HCT116 (cell line): ENCODE results near the gene PRMT7. TPM values are rescaled to one million over a fixed set of nuclear protein-coding genes. Genes with fewer than 3 reads are reported as not detected.

ENCODE experiments used
- ATAC-seq: fragments of 200-7000 bp; cut with Tn5 transposase; 2 replicates; pipeline ENCODE4 v1.9.1; 2020; ENCODE audit warnings: mild to moderate bottlenecking, moderate library complexity
- BruUV-seq: library from RNA; stranded (reverse); fragments of 400-500 nt; replicated peaks from 2 replicates; lab custom pipeline; 2021; lab: Mats Ljungman, UMichigan
- CTCF ChIA-PET: fragments of 300-600 bp; sonication (Branson Sonifier 250); formaldehyde crosslinking; loops from one replicate; lab custom pipeline; 2021; ENCODE audit warnings: antibody characterized with exemption; lab: Charles Lee
- POLR2A ChIA-PET: fragments of 300-600, 350-600 bp; sonication (Branson Sonifier 250); formaldehyde crosslinking; loops from one replicate; lab custom pipeline; 2021; ENCODE audit warnings: antibody characterized with exemption; lab: Charles Lee
- RAD21 ChIA-PET, 2 experiments: fragments of 300-600 bp; sonication (Branson Sonifier 250); formaldehyde crosslinking; loops; one replicate each; lab custom pipeline; 2023; ENCODE audit warnings: low total read pairs in 2 of 2; ENCODE audit not compliant: uncharacterized antibody in 2 of 2, unreplicated experiment in 2 of 2, low non-redundant PET in 1 of 2; lab: Charles Lee
- DNase-seq: peaks from one replicate; pipeline ENCODE4 v3.0.0-alpha.2; 2010; ENCODE audit warnings: low read depth, low spot score
- H2AFZ ChIP-seq: fragments of 200-600 bp; shearing (Covaris generic), sonication (generic); 2 replicates; pipeline ENCODE4 v1.6.1; 2017; ENCODE audit warnings: low read depth, mixed run types, mixed read lengths, antibody characterized with exemption, low read length; ENCODE audit not compliant: poor library complexity, severe bottlenecking
- H3K27ac ChIP-seq: 2 replicates; pipeline ENCODE4 v1.5.1; 2012; ENCODE audit warnings: low read depth, low read length
- H3K27me3 ChIP-seq: fragments of 200-600 bp; sonication (generic); 2 replicates; pipeline ENCODE4 v1.6.1; 2016; ENCODE audit warnings: mixed run types, low read length, mixed read lengths; ENCODE audit not compliant: insufficient read depth
- H3K36me3 ChIP-seq, 2 experiments: fragments of 200-500 bp in 1 of 2; fragments of 200-600 bp in 1 of 2; sonication (Bioruptor generic) in 1 of 2; sonication (generic) in 1 of 2; 2 replicates each; pipeline versions ENCODE4 v1.5.1 to v1.6.1; 2014 to 2016; ENCODE audit warnings: low read length in 2 of 2, inconsistent platforms in 1 of 2, mixed read lengths in 1 of 2, mixed run types in 1 of 2; ENCODE audit not compliant: insufficient read depth in 2 of 2, control insufficient read depth in 1 of 2
- H3K4me1 ChIP-seq, 2 experiments: fragments of 200-600 bp in 1 of 2; sonication (generic) in 1 of 2; 2 replicates each; pipeline versions ENCODE4 v1.5.1 to v1.6.1; 2012 to 2017; ENCODE audit warnings: low read length in 2 of 2, inconsistent platforms in 1 of 2, mild to moderate bottlenecking in 1 of 2, mixed read lengths in 1 of 2, mixed run types in 1 of 2, moderate library complexity in 1 of 2; ENCODE audit not compliant: insufficient read depth in 2 of 2, control insufficient read depth in 1 of 2
- H3K4me2 ChIP-seq: fragments of 200-600 bp; sonication (generic); 2 replicates; pipeline ENCODE4 v1.6.1; 2017; ENCODE audit warnings: mixed run types, low read length, mixed read lengths
- H3K4me3 ChIP-seq, 2 experiments: fragments of 200-600 bp in 1 of 2; sonication (generic) in 1 of 2; replicated peaks in 1 of 2; 2 replicates each; pipeline ENCODE4 v1.5.1; 2011 to 2016; ENCODE audit warnings: low read length in 2 of 2, control low read depth in 1 of 2, low read depth in 1 of 2, mild to moderate bottlenecking in 1 of 2, mixed read lengths in 1 of 2, mixed run types in 1 of 2
- H3K79me2 ChIP-seq: fragments of 200-600 bp; sonication (generic); 2 replicates; pipeline ENCODE4 v1.6.1; 2017; ENCODE audit warnings: mild to moderate bottlenecking, mixed run types, low read length, moderate library complexity, mixed read lengths; ENCODE audit not compliant: insufficient read depth
- H3K9ac ChIP-seq: fragments of 200-600 bp; sonication (generic); 2 replicates; pipeline ENCODE4 v1.6.1; 2016; ENCODE audit warnings: low read length, mixed read lengths
- H3K9me2 ChIP-seq: fragments of 200-600 bp; sonication (generic), shearing (Covaris generic); 2 replicates; pipeline ENCODE4 v1.6.1; 2017; ENCODE audit warnings: mixed run types, mild to moderate bottlenecking, moderate library complexity; ENCODE audit not compliant: insufficient read depth
- H3K9me3 ChIP-seq, 2 experiments: fragments of 200-500 bp in 1 of 2; fragments of 200-600 bp in 1 of 2; sonication (Bioruptor generic) in 1 of 2; sonication (generic) in 1 of 2; 2 replicates each; pipeline ENCODE4 v1.6.1; 2014 to 2017; ENCODE audit warnings: low read length in 2 of 2, mixed read lengths in 2 of 2, inconsistent platforms in 1 of 2, low read depth in 1 of 2, mild to moderate bottlenecking in 1 of 2, mixed run types in 1 of 2, moderate library complexity in 1 of 2; ENCODE audit not compliant: control insufficient read depth in 1 of 2, insufficient read depth in 1 of 2
- H4K20me1 ChIP-seq: fragments of 200-600 bp; sonication (generic), shearing (Covaris generic); 2 replicates; pipeline ENCODE4 v1.6.1; 2017; ENCODE audit warnings: mixed run types, mild to moderate bottlenecking, moderate library complexity; ENCODE audit not compliant: insufficient read depth
- CBX3 ChIP-seq: IDR thresholded peaks from 2 replicates; pipeline ENCODE4 v1.6.1; 2012; ENCODE audit warnings: low read depth
- CEBPB ChIP-seq: IDR thresholded peaks from 2 replicates; pipeline ENCODE4 v1.6.1; 2012; ENCODE audit warnings: low read depth
- EGR1 ChIP-seq: IDR thresholded peaks from 2 replicates; pipeline ENCODE4 v1.6.1; 2012; ENCODE audit warnings: low read depth
- ELF1 ChIP-seq: IDR thresholded peaks from 2 replicates; pipeline ENCODE4 v1.6.1; 2012; ENCODE audit warnings: low read depth, borderline replicate concordance
- EZH2 ChIP-seq: fragments of 200-600 bp; sonication (generic); IDR thresholded peaks from 2 replicates; pipeline ENCODE4 v1.6.1; 2017; ENCODE audit warnings: antibody characterized with exemption, mixed run types
- MAX ChIP-seq: IDR thresholded peaks from 2 replicates; pipeline ENCODE4 v1.6.1; 2012
- POLR2A ChIP-seq: IDR thresholded peaks from 2 replicates; pipeline ENCODE4 v1.7.0; 2011; ENCODE audit warnings: borderline replicate concordance; ENCODE audit not compliant: insufficient read depth, insufficient read length; ENCODE audit errors: extremely low read depth
- POLR2AphosphoS5 ChIP-seq: IDR thresholded peaks from 2 replicates; pipeline ENCODE4 v1.6.1; 2011; ENCODE audit warnings: mild to moderate bottlenecking, low read depth, low read length, moderate library complexity
- RAD21 ChIP-seq: IDR thresholded peaks from 2 replicates; pipeline ENCODE4 v1.6.1; 2012; ENCODE audit warnings: low read depth, mild to moderate bottlenecking
- REST ChIP-seq: IDR thresholded peaks from 2 replicates; pipeline ENCODE4 v1.6.1; 2012; ENCODE audit warnings: low read depth
- SIN3A ChIP-seq: IDR thresholded peaks from 2 replicates; pipeline ENCODE4 v1.6.1; 2012; ENCODE audit warnings: low read depth
- SRF ChIP-seq: IDR thresholded peaks from 2 replicates; pipeline ENCODE4 v1.6.1; 2012; ENCODE audit warnings: low read depth
- ZBTB33 ChIP-seq: IDR thresholded peaks from 2 replicates; pipeline ENCODE4 v1.6.1; 2011; ENCODE audit warnings: mild to moderate bottlenecking, low read length, moderate library complexity; ENCODE audit not compliant: insufficient replicate concordance; ENCODE audit errors: extremely low read depth
- ZFX ChIP-seq: fragments of 450-650 bp; IDR thresholded peaks from 2 replicates; pipeline ENCODE4 v1.6.1; 2017
- ZNF274 ChIP-seq: fragments of 200-500 bp; sonication (Bioruptor generic); IDR thresholded peaks from 2 replicates; pipeline ENCODE4 v1.6.1; 2014; ENCODE audit warnings: mild to moderate bottlenecking, low read depth, low read length, inconsistent platforms
- intact Hi-C: fragments of 100-400 bp; cut with micrococcal nuclease; formaldehyde crosslinking; loops from 2 replicates; pipeline ENCODE4 v1.10.0; 2022
- total RNA-seq: library from RNA; stranded (reverse); gene quantifications from one replicate; pipeline ENCODE4 v1.2.1, GENCODE V29; 2021; ENCODE audit not compliant: unreplicated experiment

Gene PRMT7
- total RNA-seq, 1 experiment from 2014 or later, result 34.4 TPM

GRCh38 chr16:68348639-68349445 lies 38.0 kb downstream of the PRMT7 start:
- Histone ChIP-seq H3K36me3 (peaks cover 15 to 40% of the 10 kb centered on the region in 2 experiments), H3K27me3 (no peaks in the 10 kb centered on the region), H3K9ac (no peak overlapping the region), H2AFZ (no peak overlapping the region), H3K4me2 (no peak overlapping the region), H3K79me2 (no peaks in the 10 kb centered on the region), H4K20me1 (no peaks in the 10 kb centered on the region), H3K27ac (no peak overlapping the region), H3K4me1 (no peaks in the 10 kb centered on the region)
- RAD21 ChIA-PET, result no interaction called here
- CTCF ChIA-PET, result no interaction called here
- POLR2A ChIA-PET, result no interaction called here
- TF ChIP-seq MAX (no peak), ZFX (no peak), ZNF274 (no peak), EGR1 (no peak), EZH2 (no peak), ELF1 (no peak), REST (no peak), RAD21 (no peak), POLR2A (no peak), CBX3 (no peak), POLR2AphosphoS5 (no peak), ZBTB33 (no peak), SIN3A (no peak), SRF (no peak), CEBPB (no peak)
- TF ChIP-seq, all 23 proteins: peak for 0
- no TSS peak for BruUV-seq
- no peaks in the 10 kb centered on the region for H3K9me3 ChIP-seq
- no peak overlapping the region for H3K4me3 ChIP-seq
- DNase-seq (no peak), ATAC-seq (no peak)
- no peaks in the 10 kb centered on the region for H3K9me2 ChIP-seq
- intact Hi-C loops, result no loop called here
